A549 (cell line): Measurements from ENCODE around the gene CLMN. TPM values are rescaled to one million over a fixed set of nuclear protein-coding genes. Genes with fewer than 3 reads are reported as not detected.

Experiments
- ATAC-seq, 2 experiments: fragments of 200-7000 bp in 1 of 2; fragments of >200 bp in 1 of 2; cut with Nextera tagmentation in 1 of 2; cut with Tn5 transposase in 1 of 2; 3 replicates each; pipeline versions ENCODE4 v1.8.0 to v1.9.1; 2018 to 2020; ENCODE audit warnings: mild to moderate bottlenecking in 1 of 2, moderate library complexity in 1 of 2
- CTCF ChIA-PET: fragments of 300-600 bp; sonication (Branson Sonifier 250); formaldehyde crosslinking; extraction: SDS; loops from one replicate; lab custom pipeline; 2021; ENCODE audit warnings: antibody characterized with exemption, inconsistent platforms; lab: Yijun Ruan, JAX
- POLR2A ChIA-PET: fragments of 350-600 bp; formaldehyde crosslinking; extraction: SDS; loops from one replicate; lab custom pipeline; 2021; ENCODE audit warnings: antibody characterized with exemption, inconsistent platforms; lab: Yijun Ruan, JAX
- DNase-seq, 2 experiments: peaks; one replicate each; pipeline versions ENCODE4 v3.0.0 to v3.0.0-alpha.2; 2011 to 2016; ENCODE audit warnings: low read depth in 1 of 2, low spot score in 1 of 2
- FAIRE-seq: peaks from 2 replicates; lab custom pipeline; 2011; peaks lifted over from hg19 to GRCh38; lab: Jason Lieb, UNC
- H3K27ac ChIP-seq, 2 experiments: fragments of >200 bp; sonication (Bioruptor Twin); formaldehyde crosslinking; 3 replicates each; pipeline ENCODE4 v1.5.1; 2016 to 2017
- H3K4me1 ChIP-seq: fragments of >200 bp; sonication (Bioruptor Twin); formaldehyde crosslinking; 3 replicates; pipeline ENCODE4 v1.6.1; 2016
- H3K4me2 ChIP-seq: fragments of >200 bp; sonication (Bioruptor Twin); formaldehyde crosslinking; 3 replicates; pipeline ENCODE4 v1.6.1; 2016
- H3K4me3 ChIP-seq: fragments of >200 bp; sonication (Bioruptor Twin); formaldehyde crosslinking; 3 replicates; pipeline ENCODE4 v1.5.1; 2016
- H3K9me3 ChIP-seq: fragments of >200 bp; sonication (Bioruptor Twin); formaldehyde crosslinking; 3 replicates; pipeline ENCODE4 v1.6.1; 2016
- CBX2 ChIP-seq: fragments of 200-600 bp; sonication (generic); IDR thresholded peaks from 2 replicates; pipeline ENCODE4 v1.6.1; 2016; ENCODE audit warnings: low read depth, mild to moderate bottlenecking, borderline replicate concordance
- CHD2 ChIP-seq: fragments of 150-350 bp; IDR thresholded peaks from 2 replicates; pipeline ENCODE4 v1.6.1; 2014; ENCODE audit warnings: low read length; ENCODE audit not compliant: partially characterized antibody
- E2F6 ChIP-seq: IDR thresholded peaks from 2 replicates; pipeline ENCODE4 v1.6.1; 2012; ENCODE audit warnings: low read depth, borderline replicate concordance
- EHMT2 ChIP-seq: fragments of 200-600 bp; sonication (generic); IDR thresholded peaks from 2 replicates; pipeline ENCODE4 v1.6.1; 2016; ENCODE audit warnings: antibody characterized with exemption, low read depth, mild to moderate bottlenecking, moderate library complexity
- FOSB ChIP-seq: fragments of 250-450 bp; sonication (Bioruptor Pico); IDR thresholded peaks from 2 replicates; pipeline ENCODE4 v1.5.0; 2020; ENCODE audit warnings: mild to moderate bottlenecking, moderate library complexity
- FOSL2 ChIP-seq, 2 experiments: fragments of 450-650 bp in 1 of 2; fragments of >200 bp in 1 of 2; sonication (Bioruptor Twin) in 1 of 2; formaldehyde crosslinking; IDR thresholded peaks; 2 replicates each; pipeline versions ENCODE4 v1.5.0 to v1.6.1; 2016 to 2020; ENCODE audit warnings: mild to moderate bottlenecking in 1 of 2, moderate library complexity in 1 of 2
- HES2 ChIP-seq: fragments of >200 bp; sonication (Bioruptor Twin); formaldehyde crosslinking; IDR thresholded peaks from 2 replicates; pipeline ENCODE4 v1.6.1; 2016
- KDM1A ChIP-seq: fragments of 200-600 bp; sonication (generic); IDR thresholded peaks from 2 replicates; pipeline ENCODE4 v1.6.1; 2016; ENCODE audit warnings: low read depth, mild to moderate bottlenecking
- MAX ChIP-seq: IDR thresholded peaks from 2 replicates; pipeline ENCODE4 v1.6.1; 2012
- PBX3 ChIP-seq: IDR thresholded peaks from 2 replicates; pipeline ENCODE4 v1.6.1; 2012
- PHF8 ChIP-seq: fragments of 200-600 bp; sonication (generic); IDR thresholded peaks from 2 replicates; pipeline ENCODE4 v1.6.1; 2016; ENCODE audit warnings: low read depth, mild to moderate bottlenecking, antibody characterized with exemption, moderate library complexity, borderline replicate concordance
- RAD21 ChIP-seq, 2 experiments: fragments of >200 bp in 1 of 2; sonication (Bioruptor Twin) in 1 of 2; formaldehyde crosslinking in 1 of 2; IDR thresholded peaks in 1 of 2; conservative IDR thresholded peaks in 1 of 2; 2 replicates in 1 of 2; 3 replicates in 1 of 2; pipeline ENCODE4 v1.6.1; 2012 to 2018; ENCODE audit warnings: inconsistent platforms in 1 of 2
- REST ChIP-seq: fragments of 200-600 bp; sonication (generic); IDR thresholded peaks from 2 replicates; pipeline ENCODE4 v1.6.1; 2016; ENCODE audit warnings: antibody characterized with exemption, mild to moderate bottlenecking, moderate library complexity
- SMC3 ChIP-seq: fragments of >200 bp; sonication (Bioruptor Twin); formaldehyde crosslinking; IDR thresholded peaks from 3 replicates; pipeline ENCODE4 v1.6.1; 2018; ENCODE audit warnings: inconsistent platforms
- TFCP2L1 ChIP-seq: fragments of 250-450 bp; sonication (Bioruptor Pico); IDR thresholded peaks from 2 replicates; pipeline ENCODE4 v1.5.0; 2021; ENCODE audit warnings: mild to moderate bottlenecking
- USF2 ChIP-seq: fragments of 450-650 bp; IDR thresholded peaks from 2 replicates; pipeline ENCODE4 v1.6.1; 2014; ENCODE audit warnings: antibody characterized with exemption
- ZC3H11A ChIP-seq: fragments of 450-650 bp; IDR thresholded peaks from 2 replicates; pipeline ENCODE4 v1.6.1; 2014; ENCODE audit warnings: antibody characterized with exemption, mild to moderate bottlenecking
- ZSCAN20 ChIP-seq: fragments of 250-450 bp; sonication (Bioruptor Pico); IDR thresholded peaks from 2 replicates; pipeline ENCODE4 v1.8.0; 2022; ENCODE audit warnings: mild to moderate bottlenecking, moderate library complexity
- WGBS: methylation state at CpG from one replicate; pipeline ENCODE4 v1.1.6; 2017; ENCODE audit errors: missing lambda C conversion rate; 5-methylcytosine and 5-hydroxymethylcytosine counted together
- polyA plus RNA-seq, 4 experiments: library from polyadenylated mRNA; depleted of rRNA in 3 of 4; stranded (reverse); fragments of >200 nt; fragmentation: RNase III in 1 of 4; extraction: RNeasy Plus Mini Kit Qiagen cat#74134 plus additional on column Dnase treatment in 1 of 4; gene quantifications; 2 replicates in 3 of 4; 3 replicates in 1 of 4; pipeline ENCODE4 v1.2.3, GENCODE V29; 2011 to 2017

CLMN gene
- polyA plus RNA-seq, 2 of the 4 experiments (the other 2 are of a cell fraction), result 2.9 to 10.6 TPM

- no peak for TF ChIP-seq ZSCAN20
- TF ChIP-seq CBX2, result no peak
- no peak for TF ChIP-seq ZC3H11A
- TF ChIP-seq MAX, result no peak
- ChIA-PET POLR2A (no interaction called here), CTCF (interaction anchor here (1.0 to 1.2 kb wide), 2 partner anchors 13 to 39 kb away, joined by 3 read pairs; no protein-coding TSS in a partner anchor)
- Histone ChIP-seq H3K4me2 (no peak overlapping the region), H3K9me3 (no peaks in the 10 kb centered on the region), H3K4me1 (no peaks in the 10 kb centered on the region), H3K4me3 (no peak overlapping the region), H3K27ac (no peak overlapping the region)
- ATAC-seq (no peak), DNase-seq (no peak), FAIRE-seq (no peak)
- 87% methylated on average over 7 of the region's 7 CpGs for whole genome bisulfite sequencing
Observed at GRCh38 chr14:95305145-95305544, 14.6 kb downstream of the CLMN start.

GRCh38 chr14:95304342-95304741 lies 15.4 kb downstream of the CLMN start:
- WGBS, result 65% methylated on average over 3 of the region's 3 CpGs
- no peak for DNase-seq
- no peak for ATAC-seq
- CTCF ChIA-PET, result interaction anchor here (1.0 to 1.2 kb wide), 2 partner anchors 14 to 38 kb away, joined by 3 read pairs; no protein-coding TSS in a partner anchor
- Histone ChIP-seq H3K4me1 (no peaks in the 10 kb centered on the region), H3K4me3 (no peak overlapping the region), H3K27ac (no peak overlapping the region)
- POLR2A ChIA-PET, result interaction anchor here (0.5 kb wide), 1 partner anchor 9 kb away, joined by 3 read pairs; no protein-coding TSS in a partner anchor
- TF ChIP-seq USF2 (no peak), KDM1A (no peak), TFCP2L1 (no peak), MAX (no peak), ZSCAN20 (no peak), SMC3 (no peak), PHF8 (no peak), RAD21 (conservative IDR thresholded peaks at IDR 0.05 in 1 of 2, IDR thresholded peaks at IDR 0.05 in 1 of 2) (no peak), HES2 (no peak), EHMT2 (no peak), E2F6 (no peak), PBX3 (no peak)
- TF ChIP-seq, all 56 proteins: peak for 0
- H3K4me2 ChIP-seq, result no peak overlapping the region
- H3K9me3 ChIP-seq, result no peaks in the 10 kb centered on the region
- no peak for FAIRE-seq

- FAIRE-seq, result no peak
- Histone ChIP-seq H3K4me1 (no peaks in the 10 kb centered on the region), H3K27ac (no peak overlapping the region), H3K4me3 (no peak overlapping the region), H3K4me2 (no peak overlapping the region), H3K9me3 (no peaks in the 10 kb centered on the region)
- WGBS, result 82% methylated on average over 4 of the region's 4 CpGs
- CTCF ChIA-PET, result no interaction called here
- POLR2A ChIA-PET, result no interaction called here
- ATAC-seq, result no peak
- no peak for DNase-seq
- TF ChIP-seq PHF8, result no peak
- no peak for TF ChIP-seq FOSB
- no peak for TF ChIP-seq CHD2
- no peak for TF ChIP-seq FOSL2 (IDR thresholded peaks at IDR 0.05)
- no peak for TF ChIP-seq FOSL2 (CRISPR knock-in tag; IDR thresholded peaks at IDR 0.05)
- no peak for TF ChIP-seq REST
Observed at GRCh38 chr14:95303552-95303951, 16.2 kb downstream of the CLMN start.
